GM23338 (cell line): ENCODE results near the gene SLC7A6.

Experiments
- CREB1 ChIP-seq: fragments of 250-450 bp; sonication (Bioruptor Pico); IDR thresholded peaks from 2 replicates; pipeline ENCODE4 v1.5.0; 2020; ENCODE audit warnings: low read depth, mild to moderate bottlenecking, moderate library complexity
- CTCF ChIP-seq, 2 experiments: fragments of 200-600 bp in 1 of 2; sonication (generic) in 1 of 2; conservative IDR thresholded peaks; 2 replicates each; pipeline versions ENCODE4 v1.5.1 to v1.6.1; 2016 to 2017; ENCODE audit warnings: antibody characterized with exemption in 2 of 2, low read depth in 2 of 2, mild to moderate bottlenecking in 2 of 2, moderate library complexity in 1 of 2
- EZH2 ChIP-seq: fragments of 200-600 bp; sonication (generic); IDR thresholded peaks from one replicate; pipeline ENCODE4 v1.8.0; 2017; ENCODE audit warnings: antibody characterized with exemption, mild to moderate bottlenecking, low read depth; ENCODE audit not compliant: unreplicated experiment
- EZH2phosphoT487 ChIP-seq: fragments of 200-600 bp; sonication (generic); IDR thresholded peaks from one replicate; pipeline ENCODE4 v1.8.1; 2018; ENCODE audit warnings: antibody characterized with exemption; ENCODE audit not compliant: unreplicated experiment

- no peak for TF ChIP-seq CTCF (conservative IDR thresholded peaks at IDR 0.05; ENCODE audit: low read depth in 2 of 2)
- TF ChIP-seq EZH2phosphoT487, result no peak
- TF ChIP-seq EZH2, result no peak
- 0 out of 2 replicates have a peak, but pooled peaks have one; percentile 38 for TF ChIP-seq CREB1 (CRISPR knock-in tag)
Measured at GRCh38 chr16:68237243-68238028, 26.9 kb upstream of the SLC7A6 start.
